ENCODE data around the gene ALG14. TPM values are rescaled to one million over a fixed set of nuclear protein-coding genes. Genes with fewer than 3 reads are reported as not detected.

ALG14 gene
- total and polyA plus RNA-seq, 2 donors (not counting 3 experiments of a cell fraction or from before 2014, with no cell fraction given), result 2.6 to 8.6 TPM

GRCh38 chr1:95067062-95067461, 5.7 kb downstream of the ALG14 start:
- DNase-seq (ENCODE audit: low read depth, low spot score) (no peak), FAIRE-seq (no peak)
- no TSS peak for BruUV-seq (replicated peaks)
- H3K4me2 ChIP-seq (ENCODE audit: insufficient read depth, low read length), result no peak overlapping the region
- H3K79me2 ChIP-seq (ENCODE audit: control insufficient read depth, insufficient read depth, low read length), result no peaks in the 10 kb centered on the region
- dilution Hi-C loops (cut with MboI; ENCODE audit: extremely low pct_ligation_motif_present, low sequenced_read_pairs) (no loop called here), intact Hi-C loops (cut with micrococcal nuclease) (no loop called here)
- no peak overlapping the region for H3K27ac ChIP-seq (ENCODE audit: insufficient read depth, low read depth, low read length)
- no peaks in the 10 kb centered on the region for H4K20me1 ChIP-seq (replicated peaks; ENCODE audit: control insufficient read depth, extremely low read depth, insufficient read depth, low read length)
- H3K9me3 ChIP-seq (replicated peaks; ENCODE audit: control insufficient read depth, insufficient read depth, low read length), result no peaks in the 10 kb centered on the region
- ChIA-PET POLR2A (no interaction called here), CTCF (no interaction called here)
- H3K9ac ChIP-seq (replicated peaks; ENCODE audit: extremely low read depth, insufficient read depth, low read length), result no peak overlapping the region
- H3K9me1 ChIP-seq (replicated peaks; ENCODE audit: control insufficient read depth, extremely low read depth, insufficient read depth, low read length), result no peaks in the 10 kb centered on the region
- no peaks in the 10 kb centered on the region for H3K36me3 ChIP-seq (ENCODE audit: control insufficient read depth in 2 of 2, extremely low read depth in 1 of 2, insufficient read depth in 2 of 2, low read length in 2 of 2)
- TF ChIP-seq JUN (IDR thresholded peaks at IDR 0.05; ENCODE audit: borderline replicate concordance, insufficient read depth, insufficient read length, low read depth), result no peak
- no peak for TF ChIP-seq CTCF (IDR thresholded peaks at IDR 0.05; ENCODE audit: extremely low read depth in 1 of 2, insufficient read depth in 1 of 2, low read depth in 1 of 2, low read length in 2 of 2)
- TF ChIP-seq MAX (IDR thresholded peaks at IDR 0.05; ENCODE audit: insufficient read depth, insufficient read length), result no peak
- no peak for TF ChIP-seq EZH2 (IDR thresholded peaks at IDR 0.05; ENCODE audit: borderline replicate concordance, low read depth, low read length, severe bottlenecking)
- no peak for TF ChIP-seq MYC (IDR thresholded peaks at IDR 0.05; ENCODE audit: low read depth, low read length)
- no peak for TF ChIP-seq POLR2A (IDR thresholded peaks at IDR 0.05; ENCODE audit: low read depth, low read length)
- TF ChIP-seq FOS (IDR thresholded peaks at IDR 0.05; ENCODE audit: borderline replicate concordance, insufficient read depth, low read length), result no peak
- TF ChIP-seq GATA2 (IDR thresholded peaks at IDR 0.05; ENCODE audit: insufficient read depth, insufficient read length, low read depth, low read length), result no peak
- TF ChIP-seq POLR2AphosphoS5 (IDR thresholded peaks at IDR 0.05; ENCODE audit: insufficient read depth, low read depth, low read length), result no peak
- no peak overlapping the region for H3K4me3 ChIP-seq (replicated peaks in 1 of 3; ENCODE audit: insufficient read depth in 1 of 3, low read depth in 1 of 3, low read length in 3 of 3)
- no peak overlapping the region for H2AFZ ChIP-seq (ENCODE audit: low read depth, low read length)
- H3K4me1 ChIP-seq (ENCODE audit: control insufficient read depth, extremely low read depth, insufficient read depth, low read length), result peaks cover 6% of the 10 kb centered on the region
- H3K27me3 ChIP-seq (ENCODE audit: control insufficient read depth in 2 of 2, insufficient read depth in 2 of 2, low read length in 2 of 2), result no peaks in the 10 kb centered on the region

Data from endothelial cell of umbilical vein (primary cell).